ENCODE measurements around the gene MIOX.
"Not testable (repeated sequence)": the region's sequence is repeated elsewhere in the genome, so short reads cannot be mapped to it uniquely, and the experiment has no call there.

MIOX gene

DNA sequence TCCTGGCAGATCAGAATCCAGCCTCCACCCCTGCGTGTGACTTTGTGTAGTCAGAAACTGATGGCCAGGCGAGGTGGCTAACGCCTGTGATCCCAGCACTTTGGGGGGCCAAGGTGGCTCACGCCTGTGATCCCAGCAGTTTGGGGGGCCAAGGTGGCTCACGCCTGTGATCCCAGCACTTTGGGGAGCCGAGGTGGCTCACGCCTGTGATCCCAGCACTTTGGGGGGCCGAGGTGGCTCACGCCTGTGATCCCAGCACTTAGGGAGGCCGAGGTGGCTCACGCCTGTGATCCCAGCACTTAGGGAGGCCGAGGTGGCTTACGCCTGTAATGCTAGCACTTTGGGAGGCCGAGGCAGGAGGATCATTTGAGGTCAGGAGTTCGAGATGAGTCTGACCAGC is 26.5 kb downstream of the MIOX start:
- no peak for DNase-seq

DNA sequence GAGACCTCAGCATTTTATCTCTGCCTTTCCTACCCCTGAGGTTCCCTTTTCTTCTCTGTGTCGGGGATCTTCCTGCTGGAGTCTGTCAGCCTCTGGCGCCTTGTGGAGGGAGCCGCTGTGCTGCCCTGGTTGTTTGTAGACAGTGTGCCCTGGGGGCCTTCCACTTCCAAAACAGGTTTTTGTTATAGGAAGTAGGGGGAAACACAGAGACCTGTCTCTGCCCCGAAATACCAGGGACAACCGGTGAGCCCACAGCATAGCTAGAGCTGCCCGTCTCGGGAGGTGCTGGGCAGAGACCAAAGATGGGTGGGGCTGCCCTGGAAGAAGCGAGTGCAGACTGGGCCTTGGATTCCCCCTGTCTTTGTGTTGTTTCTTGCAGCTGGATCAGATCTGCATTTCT is 29.4 kb downstream of the MIOX start:
- no peak for DNase-seq

DNA sequence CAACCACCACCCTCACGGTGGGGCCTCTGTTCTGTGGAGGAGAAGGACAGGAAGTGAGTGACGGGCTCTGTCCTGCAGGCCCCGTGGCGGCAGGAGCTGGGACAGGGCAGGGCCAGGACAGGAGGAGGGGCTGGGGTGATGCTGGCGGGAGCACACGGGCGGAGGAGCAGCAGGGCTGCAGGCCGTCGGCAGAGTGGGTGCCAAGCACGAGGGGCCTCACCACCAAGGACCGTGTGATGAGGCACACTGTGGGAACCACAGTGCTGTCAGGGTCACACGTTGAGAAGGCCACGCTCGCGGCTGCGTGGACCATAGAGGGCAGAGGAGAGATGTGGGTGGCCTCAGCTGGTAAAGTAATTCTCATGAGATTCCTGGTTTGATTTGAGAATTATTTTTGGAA is 30.2 kb downstream of the MIOX start:
- no peak for DNase-seq

DNA sequence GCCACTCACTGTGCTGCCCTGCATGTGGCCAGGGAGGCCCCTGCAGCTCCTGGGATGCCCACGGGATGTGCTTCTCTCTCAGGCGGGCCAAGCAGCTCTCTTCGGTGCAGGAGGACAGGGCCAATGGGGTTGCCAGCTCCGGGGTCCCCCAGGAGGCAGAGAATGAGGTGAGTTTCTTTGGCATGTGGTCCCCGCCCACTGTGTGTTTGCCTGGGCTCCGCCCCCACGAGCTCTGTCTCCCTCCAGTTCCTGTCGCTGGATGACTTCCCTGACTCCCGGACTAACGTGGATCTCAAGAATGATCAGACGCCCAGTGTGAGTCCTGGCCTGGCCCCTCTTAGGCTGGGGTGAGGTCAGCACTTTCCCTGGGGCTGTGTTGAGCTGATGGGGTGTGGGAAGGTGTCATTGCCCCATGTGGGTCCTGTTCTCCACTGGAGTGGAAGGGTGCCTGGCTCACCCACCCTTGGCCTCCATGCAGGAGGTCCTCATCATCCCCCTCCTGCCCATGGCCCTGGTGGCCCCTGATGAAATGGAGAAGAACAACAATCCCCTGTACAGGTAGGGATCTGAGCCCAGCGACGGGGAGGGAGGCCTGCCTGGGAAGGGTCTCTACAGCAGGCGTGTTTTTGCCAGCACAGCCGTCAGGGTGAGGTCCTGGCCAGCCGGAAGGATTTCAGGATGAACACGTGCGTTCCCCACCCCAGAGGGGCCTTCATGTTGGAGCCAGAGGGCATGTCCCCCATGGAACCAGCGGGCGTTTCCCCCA is 31.0 kb downstream of the MIOX start:
- DNase-seq = no peak

DNA sequence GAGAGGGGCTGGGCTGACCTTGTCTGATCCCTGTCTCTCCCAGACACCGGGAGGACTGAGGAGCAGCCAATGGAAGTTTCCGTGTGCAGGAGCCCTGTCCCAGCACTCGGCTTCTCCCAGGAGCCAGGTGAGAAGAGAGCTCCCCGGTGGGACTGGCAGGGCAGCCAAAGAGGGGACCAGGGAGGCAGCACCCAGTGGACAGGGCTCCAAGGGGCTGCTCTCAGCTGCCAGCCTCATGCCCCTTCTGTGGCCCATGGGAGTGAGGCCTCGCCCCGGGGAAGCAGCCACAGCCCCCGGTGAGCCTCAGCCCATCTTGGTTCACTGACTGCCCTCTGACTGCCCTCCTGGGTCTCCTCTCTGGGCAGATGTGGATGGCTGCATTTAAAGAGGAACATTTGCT is 31.9 kb downstream of the MIOX start:
- no peak for DNase-seq

DNA sequence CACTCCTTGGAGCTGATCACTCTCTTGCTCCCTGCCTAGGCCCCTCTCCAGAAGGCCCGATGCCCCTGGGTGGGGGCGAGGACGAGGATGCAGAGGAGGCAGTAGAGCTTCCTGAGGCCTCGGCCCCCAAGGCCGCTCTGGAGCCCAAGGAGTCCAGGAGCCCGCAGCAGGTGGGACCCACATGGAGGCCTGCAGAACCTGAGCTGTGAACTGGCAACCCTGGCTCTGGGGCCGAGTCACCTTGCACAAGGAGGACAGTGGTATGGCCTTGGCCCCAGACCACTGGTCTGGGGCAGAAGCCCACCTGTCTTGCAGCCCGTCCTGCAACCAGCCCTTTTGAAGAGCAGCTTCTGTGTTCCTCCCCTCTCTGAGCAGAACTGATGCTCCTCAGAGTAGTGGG is 32.5 kb downstream of the MIOX start:
- no peak for DNase-seq

DNA sequence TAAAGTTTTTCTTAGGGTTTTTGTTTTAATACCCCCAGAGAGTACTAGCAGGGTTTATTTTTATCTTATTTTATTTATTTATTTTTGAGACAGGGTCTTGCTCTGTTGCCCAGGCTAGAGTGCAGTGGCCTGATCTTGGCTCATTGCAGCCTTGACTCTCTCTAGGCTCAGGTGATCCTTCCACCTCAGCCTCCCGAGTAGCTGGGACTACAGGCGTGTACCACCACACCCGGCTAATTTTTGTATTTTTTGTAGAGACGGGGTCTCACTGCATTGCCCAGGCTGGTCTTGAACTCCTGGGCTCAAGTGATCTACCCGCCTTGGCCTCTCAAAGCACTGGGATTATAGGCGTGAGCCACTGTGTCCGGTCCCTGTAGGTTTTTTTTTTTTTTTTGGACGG is 33.5 kb downstream of the MIOX start:
- not testable (repeated sequence) for DNase-seq

DNA sequence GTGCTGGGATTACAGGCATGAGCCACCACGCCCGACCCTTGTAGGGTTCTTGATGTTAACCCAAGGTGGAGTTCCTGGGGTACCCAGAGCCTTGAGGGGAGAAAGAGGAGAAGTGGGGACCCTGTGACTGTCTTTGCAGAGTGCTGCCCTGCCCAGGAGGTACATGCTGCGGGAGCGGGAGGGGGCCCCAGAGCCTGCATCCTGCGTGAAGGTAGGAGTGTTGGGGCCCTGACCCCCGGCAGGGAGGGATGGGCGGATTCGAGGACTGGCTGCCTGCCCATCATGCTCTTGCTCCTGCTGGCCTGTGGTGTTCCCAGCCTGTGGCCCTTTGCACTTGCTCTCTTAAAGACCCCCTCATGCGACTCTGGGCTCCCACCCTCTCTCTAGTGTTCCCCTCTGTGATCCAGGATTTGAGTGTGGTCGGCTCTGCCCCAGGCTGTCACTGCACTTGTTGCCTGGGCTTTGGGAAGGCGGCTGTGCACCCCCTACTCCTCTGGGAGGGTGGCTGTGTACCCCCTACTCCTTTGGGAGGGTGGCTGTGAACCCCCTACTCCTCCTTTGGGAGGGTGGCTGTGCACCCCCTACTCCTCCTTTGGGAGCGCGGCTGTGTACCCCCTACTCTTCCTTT is 34.3 kb downstream of the MIOX start:
- DNase-seq = no peak

DNA sequence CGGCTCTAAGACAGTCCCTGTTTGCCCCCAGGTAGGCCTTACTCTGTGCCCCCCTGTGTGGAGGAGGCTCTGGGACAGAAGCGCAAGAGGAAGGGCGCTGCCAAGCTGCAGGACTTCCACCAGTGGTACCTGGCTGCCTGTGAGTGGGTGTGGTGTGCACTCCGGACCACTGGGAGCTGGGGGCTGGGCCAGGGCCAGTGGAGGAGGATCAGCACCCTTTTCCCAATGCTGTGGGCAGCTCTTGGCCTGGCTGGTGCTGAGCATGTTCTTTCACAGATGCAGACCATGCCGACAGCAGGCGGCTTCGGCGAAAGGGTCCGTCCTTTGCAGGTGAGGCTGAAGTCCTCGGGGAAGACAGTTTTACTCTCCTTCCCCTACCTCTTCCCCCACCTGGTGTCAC is 35.1 kb downstream of the MIOX start:
- DNase-seq = no peak

DNA sequence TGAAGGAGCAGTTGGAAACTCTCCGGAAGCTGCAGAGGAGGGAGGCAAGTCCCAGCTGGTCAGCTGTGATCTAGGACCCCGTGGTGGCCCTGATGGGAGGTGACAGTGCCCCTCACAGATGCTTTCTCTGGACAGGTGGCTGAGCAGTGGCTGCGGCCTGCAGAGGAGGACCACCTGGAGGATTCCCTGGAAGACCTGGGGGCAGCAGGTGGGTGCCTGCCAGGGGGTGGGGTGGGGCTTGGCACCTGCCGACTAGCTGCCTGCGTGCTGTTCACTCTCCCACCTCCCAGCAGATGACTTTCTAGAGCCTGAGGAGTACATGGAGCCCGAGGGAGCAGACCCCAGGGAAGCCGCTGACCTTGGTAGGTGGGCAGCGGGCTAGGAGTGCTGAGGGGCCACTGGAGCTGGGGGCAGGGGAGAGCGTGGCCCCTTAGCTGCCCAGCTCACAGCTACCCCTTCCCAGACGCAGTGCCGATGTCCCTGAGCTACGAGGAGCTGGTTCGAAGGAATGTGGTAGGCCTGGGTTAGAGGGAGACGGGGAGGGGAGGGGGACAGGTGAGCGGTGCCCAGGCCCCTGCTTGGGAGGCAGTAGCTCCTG is 35.6 kb downstream of the MIOX start:
- no peak for DNase-seq

DNA sequence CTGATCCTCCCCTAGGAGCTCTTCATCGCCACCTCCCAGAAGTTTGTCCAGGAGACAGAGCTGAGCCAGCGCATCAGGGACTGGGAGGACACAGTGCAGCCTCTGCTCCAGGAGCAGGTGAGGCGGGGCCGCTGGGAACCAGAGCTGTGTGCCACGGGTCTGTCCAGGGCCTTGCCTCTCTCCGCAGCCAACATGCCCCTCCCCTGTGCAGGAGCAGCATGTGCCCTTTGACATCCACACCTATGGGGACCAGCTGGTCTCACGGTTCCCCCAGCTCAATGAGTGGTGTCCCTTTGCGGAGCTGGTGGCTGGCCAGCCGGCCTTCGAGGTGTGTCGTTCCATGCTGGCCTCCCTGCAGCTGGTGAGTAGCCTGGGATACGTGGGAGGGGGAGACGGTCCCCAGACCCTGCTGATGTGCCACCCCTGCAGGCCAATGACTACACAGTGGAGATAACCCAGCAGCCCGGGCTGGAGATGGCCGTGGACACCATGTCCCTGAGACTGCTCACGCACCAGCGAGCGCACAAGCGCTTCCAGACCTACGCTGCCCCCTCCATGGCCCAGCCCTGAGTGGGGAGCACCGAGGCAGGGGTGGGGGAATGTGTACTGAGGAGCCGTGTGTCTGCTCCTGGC is 36.3 kb downstream of the MIOX start:
- DNase-seq = no peak

DNA sequence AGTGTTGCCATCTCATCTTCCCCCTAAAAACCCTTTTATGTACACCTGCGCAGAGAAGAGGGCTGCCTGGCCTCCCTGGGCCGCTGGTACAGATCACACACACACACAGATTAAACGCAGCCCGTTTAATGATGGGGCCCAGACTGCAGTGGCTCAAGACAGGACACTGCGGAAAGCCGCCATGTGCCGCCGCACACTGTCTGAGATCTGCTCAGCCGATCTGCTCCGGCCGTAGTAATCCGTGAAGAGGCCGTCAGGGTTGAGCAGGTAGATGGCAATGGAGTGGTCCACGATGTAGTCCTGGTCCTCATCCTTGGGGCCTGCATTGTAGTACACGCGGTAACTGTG is 36.8 kb downstream of the MIOX start:
- DNase-seq = no peak

DNA sequence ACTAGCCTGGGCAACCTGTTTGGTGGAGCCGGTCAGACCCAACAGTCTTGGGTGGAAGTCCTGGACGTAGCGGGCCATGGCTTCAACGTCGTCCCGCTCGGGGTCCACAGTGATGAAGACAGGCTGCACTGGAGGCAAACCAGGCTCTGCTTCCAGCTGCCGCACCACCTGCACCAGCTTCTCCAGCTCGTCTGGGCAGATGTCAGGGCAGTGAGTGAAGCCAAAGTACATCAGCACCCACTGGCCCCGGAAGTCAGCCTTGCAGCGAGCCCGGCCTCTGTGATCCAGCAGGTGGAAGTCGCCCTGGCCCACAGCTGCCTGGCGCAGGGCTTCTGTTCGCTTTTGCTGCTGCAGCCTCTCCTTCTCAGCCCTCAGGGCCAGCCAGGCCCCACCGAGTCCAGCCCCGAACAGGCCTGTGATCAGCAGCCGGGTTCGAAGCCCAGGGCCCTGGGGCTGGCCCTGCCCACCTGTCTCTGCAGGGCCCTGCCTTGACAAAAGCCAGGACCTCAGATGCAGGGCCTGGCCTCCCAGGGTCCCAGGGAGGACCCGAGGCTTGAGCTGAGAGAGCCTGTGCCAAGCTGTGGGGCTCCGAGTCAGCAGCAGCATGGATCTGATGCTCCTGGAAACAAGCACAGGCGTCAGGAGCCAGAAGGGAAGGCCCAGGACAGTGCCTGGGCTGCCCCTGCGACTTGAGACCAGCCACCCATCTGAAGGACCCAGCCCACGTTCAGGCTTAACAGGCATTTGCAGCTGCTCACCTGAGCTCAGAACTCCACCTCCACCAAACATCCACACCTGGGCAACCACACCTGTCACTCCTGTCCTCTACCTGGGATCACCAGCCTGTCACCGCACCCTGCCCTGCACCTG is 37.4 kb downstream of the MIOX start:
- DNase-seq = no peak

DNA sequence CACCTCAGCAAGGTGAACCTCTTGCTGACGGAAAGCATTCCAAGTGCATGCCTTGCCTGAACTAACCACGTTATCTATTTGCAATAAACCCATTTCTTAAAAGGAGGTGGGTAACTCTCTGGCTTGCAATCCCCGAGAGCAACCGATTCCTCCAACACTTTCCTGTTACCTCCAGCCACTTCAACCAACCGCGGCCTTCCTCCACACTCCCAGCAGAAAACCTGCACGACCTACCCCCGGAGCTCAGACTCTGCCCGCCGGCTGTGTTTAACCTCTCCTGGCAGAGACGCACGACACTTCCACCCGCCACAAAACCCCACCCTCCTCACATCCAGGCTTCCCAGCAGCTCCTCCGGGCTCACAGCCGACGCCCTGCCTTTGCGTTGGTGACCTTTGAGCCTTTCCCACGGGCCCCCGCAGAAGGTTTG is 38.0 kb downstream of the MIOX start:
- no peak for DNase-seq

DNA sequence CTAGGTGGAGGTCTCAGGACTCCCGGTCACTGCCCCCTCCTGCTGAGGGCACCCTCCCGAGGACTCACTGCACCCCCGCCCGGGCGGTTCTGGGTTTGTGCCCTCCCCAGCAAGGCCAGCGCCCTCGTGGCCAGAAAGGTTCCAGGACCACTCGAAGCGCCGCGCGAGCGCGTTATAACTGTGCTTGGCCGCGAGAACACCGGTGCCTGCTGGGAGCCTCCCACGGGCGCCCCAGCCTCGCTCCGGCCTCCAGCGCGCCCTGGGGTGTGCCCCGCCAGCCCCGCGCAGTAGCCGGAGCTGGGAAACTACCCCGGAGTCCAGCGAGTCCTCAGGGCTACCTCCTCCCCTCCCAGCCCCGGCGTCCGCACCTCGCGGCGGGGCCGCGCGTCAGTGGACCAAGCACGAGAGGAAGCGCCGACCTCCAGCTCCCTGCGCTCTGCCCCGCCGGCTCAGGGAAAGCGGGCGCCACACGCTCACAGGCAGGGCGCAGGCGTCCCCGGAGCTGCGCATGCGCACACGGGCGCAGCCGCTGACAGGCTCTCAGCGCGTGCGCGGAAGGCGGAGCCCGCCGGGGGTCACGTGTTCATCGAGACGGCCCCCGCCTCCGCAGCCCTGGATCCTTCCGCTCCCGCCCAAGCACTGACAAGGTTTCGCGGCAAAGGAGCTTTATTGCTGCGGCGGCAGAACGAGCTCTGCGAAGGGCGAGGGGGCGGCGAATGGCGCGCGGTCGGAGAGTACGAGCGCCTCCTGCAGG is 38.6 kb downstream of the MIOX start, which contains the start of gene SCO2:
Gene SCO2, minus strand, starts transcription at position 495 of the 754 bp plus-strand sequence. CDS start 1,187 bp downstream, outside the sequence.
- peak; percentile 44 to 97 (median 91) for DNase-seq

DNA sequence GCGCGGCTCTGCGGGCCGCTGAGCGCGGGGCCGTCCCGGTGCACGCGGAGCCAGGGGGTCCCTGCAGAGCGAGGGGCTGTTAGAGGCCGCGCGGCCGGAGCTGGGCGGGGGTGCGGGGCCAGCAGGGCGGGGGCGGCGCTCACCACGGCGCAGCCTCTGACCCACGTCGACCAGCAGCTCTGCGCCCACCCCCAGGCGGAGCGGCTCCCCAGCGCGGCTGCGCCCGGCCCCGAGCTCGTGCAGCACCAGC is 39.1 kb downstream of the MIOX start:
- peak in 19 of 58 donors; percentile 46 to 90 (median 75) for DNase-seq

DNA sequence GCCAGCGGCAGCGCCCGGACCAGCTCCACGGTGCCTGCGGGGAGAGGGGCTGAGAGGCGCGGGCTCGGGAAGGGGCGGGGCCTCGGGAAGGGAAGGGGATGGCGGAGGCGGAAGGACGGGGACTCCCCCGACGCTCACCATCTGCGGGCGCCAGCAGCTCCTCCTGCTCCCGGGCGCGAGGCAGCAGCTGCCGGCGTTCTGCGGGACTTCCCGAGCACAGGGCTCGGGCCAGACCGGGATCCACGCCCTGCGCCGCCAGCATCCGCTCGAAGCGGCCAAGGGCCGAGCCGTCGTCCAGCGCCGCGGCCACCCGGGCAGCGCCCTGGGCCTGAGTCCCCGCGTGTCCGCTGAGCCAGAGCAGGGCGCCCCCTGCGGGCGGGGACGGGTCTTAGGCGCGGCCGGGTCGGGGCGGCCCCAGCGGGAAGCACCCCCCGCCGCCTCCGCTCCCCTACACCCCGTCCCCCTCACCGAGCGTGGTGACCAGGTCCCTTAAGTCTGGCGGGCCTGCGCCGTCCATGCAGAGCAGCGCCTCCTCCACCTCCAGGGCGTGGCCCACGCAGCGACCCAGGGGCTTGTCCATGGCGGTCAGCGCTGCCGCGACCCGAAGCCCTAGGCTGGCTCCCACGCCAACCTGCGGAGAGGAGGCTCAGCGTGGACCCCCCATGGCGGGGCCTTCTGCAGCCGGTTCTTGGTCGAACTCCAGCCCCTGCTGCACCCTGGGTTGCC is 39.6 kb downstream of the MIOX start:
- DNase-seq = peak in 37 of 58 donors; percentile 40 to 80 (median 68)

DNA sequence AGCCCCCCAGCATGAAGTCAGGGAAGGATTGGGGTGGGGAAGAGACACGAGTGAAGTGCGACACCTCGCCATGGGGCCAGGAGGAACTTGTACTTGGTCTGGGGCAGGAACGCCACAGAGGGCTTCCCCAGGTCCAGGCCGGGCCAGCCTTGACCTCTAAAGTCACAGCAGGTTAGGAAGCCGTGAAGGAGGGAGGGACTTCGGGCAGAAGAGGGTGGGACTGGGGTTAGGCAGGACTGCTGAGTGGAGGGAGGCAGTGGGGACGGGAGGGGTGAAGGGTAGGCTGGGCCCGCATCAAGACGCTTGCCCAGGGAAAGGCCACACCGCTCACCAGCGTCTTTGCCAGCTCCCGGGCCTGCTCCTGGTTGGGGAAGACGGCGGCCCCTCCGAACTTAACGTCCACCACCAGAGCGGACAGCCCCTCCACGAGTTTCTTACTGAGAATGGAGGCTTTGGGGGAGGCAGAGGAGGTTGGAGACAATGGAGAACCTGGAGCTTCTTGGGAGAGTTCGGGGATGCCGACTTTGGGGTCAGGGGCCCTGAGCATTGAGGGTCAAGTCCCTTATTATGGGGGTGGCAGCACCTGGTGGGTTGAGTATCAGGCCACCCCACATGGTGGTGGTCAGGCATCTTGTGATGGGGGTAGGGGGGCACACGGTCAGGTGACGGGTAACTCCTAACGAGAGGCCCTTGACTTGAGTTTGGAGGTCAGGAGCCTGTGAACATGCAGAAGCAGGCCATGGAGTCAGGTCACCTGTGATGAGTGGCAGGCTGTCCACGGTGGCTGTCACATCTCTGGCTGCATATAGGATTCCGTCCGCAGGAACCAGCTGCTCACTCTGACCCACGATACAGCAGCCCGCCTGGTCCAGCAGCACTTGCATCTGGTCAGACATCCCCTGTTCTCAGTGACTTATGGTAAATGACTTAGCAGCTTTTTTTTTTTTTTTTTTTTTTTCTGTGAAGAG is 40.5 kb downstream of the MIOX start:
- DNase-seq = no peak

All from anterior cingulate cortex (tissue), 58 donors.